SU-DHL-6 (cell line): ENCODE measurements around the gene PRPSAP1.

Source experiments
- H2AFZ ChIP-seq: fragments of 200-600 bp; sonication (generic); 2 replicates; pipeline ENCODE4 v1.6.1; 2014; ENCODE audit warnings: low read depth, mild to moderate bottlenecking, moderate library complexity, mixed read lengths, antibody characterized with exemption, low read length; ENCODE audit not compliant: severe bottlenecking
- H3F3A ChIP-seq: fragments of 200-600 bp; shearing (Covaris generic); 2 replicates; pipeline ENCODE4 v1.6.0; 2016; ENCODE audit warnings: antibody characterized with exemption, mild to moderate bottlenecking; ENCODE audit not compliant: insufficient read depth
- H3K27ac ChIP-seq: fragments of 200-600 bp; sonication (generic); 2 replicates; pipeline ENCODE4 v1.5.1; 2016; ENCODE audit warnings: low read depth, mild to moderate bottlenecking, low read length, moderate library complexity, mixed read lengths
- H3K27me3 ChIP-seq: fragments of 200-600 bp; sonication (generic), shearing (Covaris generic); 2 replicates; pipeline ENCODE4 v1.6.0; 2014; ENCODE audit warnings: mild to moderate bottlenecking, low read length
- H3K36me3 ChIP-seq: fragments of 200-600 bp; sonication (generic); 2 replicates; pipeline ENCODE4 v1.6.1; 2014; ENCODE audit warnings: mild to moderate bottlenecking, low read length, mixed read lengths
- H3K4me2 ChIP-seq: fragments of 300-600, 200-600 bp; shearing (Covaris generic), sonication (generic); 2 replicates; pipeline ENCODE4 v1.6.0; 2014; ENCODE audit warnings: low read length, low read depth, mild to moderate bottlenecking; ENCODE audit not compliant: poor library complexity, severe bottlenecking
- H3K4me3 ChIP-seq: fragments of 200-600 bp; sonication (generic); 2 replicates; pipeline ENCODE4 v1.5.1; 2014; ENCODE audit warnings: antibody characterized with exemption, low read length, mild to moderate bottlenecking, mixed read lengths; ENCODE audit not compliant: insufficient read depth, poor library complexity, severe bottlenecking
- H3K79me2 ChIP-seq: fragments of 200-600 bp; sonication (generic); 2 replicates; pipeline ENCODE4 v1.6.1; 2014; ENCODE audit warnings: mild to moderate bottlenecking, low read length, moderate library complexity; ENCODE audit not compliant: insufficient read depth
- H3K9ac ChIP-seq: fragments of 200-600 bp; sonication (generic); 2 replicates; pipeline ENCODE4 v1.7.0; 2014; ENCODE audit warnings: mild to moderate bottlenecking, low read length
- H3K9me2 ChIP-seq: fragments of 200-600 bp; sonication (generic); replicated peaks from 2 replicates; pipeline ENCODE4 v1.6.1; 2014; ENCODE audit warnings: low read length; ENCODE audit not compliant: insufficient read depth
- H3K9me3 ChIP-seq: fragments of 200-600 bp; sonication (generic); 2 replicates; pipeline ENCODE4 v1.6.1; 2014; ENCODE audit warnings: low read length, mixed read lengths; ENCODE audit not compliant: insufficient read depth
- H4K20me1 ChIP-seq: fragments of 200-600 bp; sonication (generic); 2 replicates; pipeline ENCODE4 v1.6.1; 2014; ENCODE audit warnings: low read depth, mild to moderate bottlenecking, antibody characterized with exemption, low read length, moderate library complexity, mixed read lengths
- CTCF ChIP-seq: fragments of 200-600 bp; sonication (generic); IDR thresholded peaks from one replicate; pipeline ENCODE4 v1.5.1; 2017; ENCODE audit warnings: antibody characterized with exemption, mild to moderate bottlenecking, low read length, moderate library complexity; ENCODE audit not compliant: insufficient read depth, poor library complexity, severe bottlenecking
- EZH2phosphoT487 ChIP-seq: fragments of 200-600 bp; sonication (generic), shearing (Covaris generic); conservative IDR thresholded peaks from 2 replicates; pipeline ENCODE4 v1.6.1; 2018; ENCODE audit warnings: mild to moderate bottlenecking, antibody characterized with exemption, low read length, moderate library complexity, mixed read lengths

PRPSAP1 gene

GRCh38 chr17:76378548-76379274 lies 25.0 kb upstream of the PRPSAP1 start:
- no peaks in the 10 kb centered on the region for H3K9me3 ChIP-seq
- H3K9ac ChIP-seq, result no peak overlapping the region
- H3F3A ChIP-seq, result no peaks in the 10 kb centered on the region
- H3K4me3 ChIP-seq, result no peak overlapping the region
- no peak overlapping the region for H2AFZ ChIP-seq
- H3K27ac ChIP-seq, result no peak overlapping the region
- TF ChIP-seq EZH2phosphoT487 (no peak), CTCF (no peak)
- H4K20me1 ChIP-seq, result no peaks in the 10 kb centered on the region
- H3K79me2 ChIP-seq, result no peaks in the 10 kb centered on the region
- H3K27me3 ChIP-seq, result no peaks in the 10 kb centered on the region
- no peak overlapping the region for H3K4me2 ChIP-seq
- no peaks in the 10 kb centered on the region for H3K9me2 ChIP-seq
- no peaks in the 10 kb centered on the region for H3K36me3 ChIP-seq

GRCh38 chr17:76376318-76377133 lies 22.8 kb upstream of the PRPSAP1 start:
- Histone ChIP-seq H3K9me3 (no peaks in the 10 kb centered on the region), H4K20me1 (no peaks in the 10 kb centered on the region), H3K36me3 (no peaks in the 10 kb centered on the region), H3K9ac (no peak overlapping the region), H3K79me2 (no peaks in the 10 kb centered on the region), H3F3A (no peaks in the 10 kb centered on the region), H2AFZ (no peak overlapping the region), H3K4me3 (no peak overlapping the region), H3K27ac (no peak overlapping the region), H3K27me3 (no peaks in the 10 kb centered on the region), H3K9me2 (no peaks in the 10 kb centered on the region), H3K4me2 (no peak overlapping the region)
- TF ChIP-seq EZH2phosphoT487 (no peak), CTCF (no peak)

GRCh38 chr17:76371656-76372628 lies 18.2 kb upstream of the PRPSAP1 start:
- Histone ChIP-seq H3K36me3 (no peaks in the 10 kb centered on the region), H3K9ac (no peak overlapping the region), H3K4me3 (no peak overlapping the region)

More at GRCh38 chr17:76371656-76372628, 18.2 kb upstream of the PRPSAP1 start:
- TF ChIP-seq CTCF (no peak), EZH2phosphoT487 (no peak)
- Histone ChIP-seq H3K79me2 (no peaks in the 10 kb centered on the region), H3K9me3 (no peaks in the 10 kb centered on the region), H3K9me2 (no peaks in the 10 kb centered on the region), H4K20me1 (no peaks in the 10 kb centered on the region), H2AFZ (no peak overlapping the region), H3K27me3 (no peaks in the 10 kb centered on the region), H3F3A (no peaks in the 10 kb centered on the region), H3K27ac (no peak overlapping the region), H3K4me2 (no peak overlapping the region)
